ENCODE results near the gene TMEM161A.

Gene TMEM161A

DNA sequence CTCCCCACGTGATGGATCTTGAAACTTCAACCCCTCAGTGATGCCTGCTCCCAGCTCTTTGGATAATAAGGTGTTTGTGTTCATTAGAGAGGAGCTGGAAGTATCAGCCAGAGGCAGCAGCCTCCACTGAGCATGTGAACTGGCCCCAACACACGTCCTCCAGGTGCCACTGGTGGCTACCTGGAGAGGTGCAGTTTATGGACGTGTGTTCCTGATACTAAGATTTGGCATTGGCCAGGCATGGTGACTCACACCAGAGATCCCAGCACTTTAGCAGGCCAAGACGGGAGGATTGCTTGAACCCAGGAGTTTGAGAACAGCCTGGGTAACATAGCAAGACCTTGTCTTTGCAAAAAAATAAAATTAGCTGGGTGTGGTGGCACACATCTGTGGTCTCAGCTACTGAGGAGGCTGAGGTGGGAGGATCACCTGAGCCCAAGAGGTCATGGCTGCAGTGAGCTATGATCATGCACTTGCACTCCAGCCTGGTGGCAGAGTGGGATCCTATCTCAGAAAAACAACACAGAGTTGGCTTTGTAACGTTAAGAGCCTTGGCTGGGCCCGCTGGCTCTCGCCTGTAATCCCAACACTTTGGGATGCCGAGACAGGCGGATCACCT lies 40.1 kb downstream of the TMEM161A start:
- DNase-seq (ENCODE audit: low read depth in 2 of 2) = no peak

- no peak for DNase-seq (ENCODE audit: low read depth in 2 of 2)
These were observed 41.3 kb downstream of the TMEM161A start for GRCh38 chr19:19096641-19097627.

GRCh38 chr19:19095691-19096090 lies 42.6 kb downstream of the TMEM161A start:
- DNase-seq (ENCODE audit: low read depth in 2 of 2) = no peak

GRCh38 chr19:19094513-19094912 lies 43.8 kb downstream of the TMEM161A start:
- no peak for DNase-seq (ENCODE audit: low read depth in 2 of 2)

GRCh38 chr19:19087676-19088075 lies 50.6 kb downstream of the TMEM161A start:
- no peak for DNase-seq (ENCODE audit: low read depth in 2 of 2)

GRCh38 chr19:19083413-19084178 lies 54.7 kb downstream of the TMEM161A start:
- DNase-seq (ENCODE audit: low read depth in 2 of 2) = no peak

GRCh38 chr19:19081642-19082151 lies 56.6 kb downstream of the TMEM161A start:
- DNase-seq (ENCODE audit: low read depth in 2 of 2) = no peak

DNA sequence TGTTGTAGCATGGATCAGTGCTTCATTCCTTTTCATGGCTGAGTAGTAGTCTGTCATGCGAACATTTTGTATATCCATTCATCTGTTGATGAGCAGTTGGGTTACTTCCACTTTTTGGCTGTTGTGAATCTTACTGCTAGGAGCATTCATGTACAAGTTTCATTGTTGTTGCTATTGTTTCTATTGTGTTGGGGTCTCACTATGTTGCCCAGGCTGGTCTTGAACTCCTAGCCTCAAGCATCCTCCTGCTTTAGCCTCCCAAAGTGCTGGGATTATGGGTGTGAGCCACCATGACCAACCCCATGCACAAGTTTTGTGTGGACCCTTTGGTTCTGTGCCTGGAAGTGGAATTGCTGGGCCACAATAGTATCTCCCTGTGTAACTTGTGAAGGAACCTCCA lies 58.7 kb downstream of the TMEM161A start:
- no peak for DNase-seq (ENCODE audit: low read depth in 2 of 2)

DNA sequence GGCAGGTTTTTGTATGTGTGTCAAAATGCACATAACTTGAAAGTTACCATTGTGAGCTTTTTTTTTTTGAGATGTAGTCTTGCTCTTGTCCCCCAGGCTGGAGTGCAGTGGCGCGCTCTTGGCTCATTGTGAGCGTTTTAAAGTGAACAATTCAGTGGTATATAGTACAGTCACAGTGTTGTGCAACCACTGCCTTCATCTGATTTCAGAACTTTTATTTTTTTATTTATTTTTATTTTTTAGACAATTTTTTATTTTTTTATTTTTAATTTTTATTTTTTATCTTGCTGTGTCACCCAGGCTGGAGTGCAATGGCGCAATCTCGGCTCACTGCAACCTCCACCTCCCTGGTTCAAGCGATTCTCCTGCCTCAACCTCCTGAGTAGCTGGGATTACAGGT lies 59.5 kb downstream of the TMEM161A start:
- DNase-seq (ENCODE audit: low read depth in 2 of 2) = no peak

DNA sequence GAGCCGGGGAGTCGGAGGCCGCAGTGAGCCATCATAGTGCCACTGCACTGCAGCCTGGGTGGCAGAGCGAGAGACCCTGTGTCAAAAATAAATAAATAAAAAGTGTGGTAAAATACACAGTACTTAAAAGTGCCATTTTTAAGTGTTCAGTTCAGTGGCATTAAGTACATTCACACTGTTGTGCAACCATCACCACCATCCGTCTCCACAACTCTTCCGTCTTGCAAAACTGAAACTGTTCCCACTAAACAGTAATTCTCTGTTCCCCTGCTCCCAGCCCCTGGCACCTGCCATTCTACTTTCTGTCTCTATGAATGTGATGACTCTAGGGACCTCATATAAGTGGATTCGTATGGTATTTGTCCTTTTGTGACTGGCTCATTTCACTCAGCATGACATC lies 61.2 kb downstream of the TMEM161A start:
- DNase-seq (ENCODE audit: low read depth in 2 of 2) = no peak

GRCh38 chr19:19076476-19076875 lies 61.8 kb downstream of the TMEM161A start:
- DNase-seq (ENCODE audit: low read depth in 2 of 2) = no peak

- DNase-seq (ENCODE audit: low read depth in 2 of 2) = no peak
These were observed 63.2 kb downstream of the TMEM161A start for GRCh38 chr19:19075126-19075525.

DNA sequence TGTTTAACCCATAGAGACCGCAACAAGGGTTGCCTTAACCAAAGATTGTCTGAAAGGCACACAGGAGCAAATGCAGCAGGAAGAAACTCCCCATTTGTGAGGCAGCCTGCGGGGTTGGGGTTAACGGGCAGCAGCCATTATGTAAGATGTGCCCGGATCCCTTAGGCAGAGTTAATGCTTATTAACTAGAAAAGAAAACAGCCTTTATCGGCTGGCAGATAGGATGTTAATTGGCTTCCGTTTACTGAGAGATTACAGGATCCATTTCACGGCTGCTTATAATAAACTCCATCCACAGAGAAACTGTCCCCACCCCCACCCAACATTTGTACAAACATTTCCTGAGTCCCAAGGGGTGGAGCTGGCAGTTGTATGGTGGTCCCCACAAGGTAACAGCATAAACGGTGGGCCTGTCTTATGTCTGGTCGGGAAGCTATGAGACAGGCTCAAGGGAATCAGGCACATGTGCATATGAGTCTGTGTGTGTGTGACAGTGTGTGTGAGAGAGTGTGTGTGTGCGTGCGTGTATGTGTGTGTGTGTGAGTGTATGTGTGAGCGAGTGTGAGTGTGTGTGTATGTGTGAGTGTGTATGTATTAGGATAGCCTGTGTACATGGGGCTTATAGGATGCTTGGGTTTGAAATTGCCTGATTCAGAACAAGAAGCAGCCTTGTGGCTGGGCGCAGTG lies 63.9 kb downstream of the TMEM161A start:
- DNase-seq (ENCODE audit: low read depth in 2 of 2) = no peak

- DNase-seq (ENCODE audit: low read depth in 2 of 2) = no peak
These were observed 66.4 kb downstream of the TMEM161A start for GRCh38 chr19:19071897-19072296.
